Epithelial cell of proximal tubule (primary cell): ENCODE results near the gene CLCNKB. TPM values are rescaled to one million over a fixed set of nuclear protein-coding genes. Genes with fewer than 3 reads are reported as not detected.
A peak's percentile ranks its signal among the peaks of the same experiment; 100 is the strongest.
"Not testable (repeated sequence)": the region's sequence is repeated elsewhere in the genome, so short reads cannot be mapped to it uniquely, and the experiment has no call there.

Experiments used
- DNase-seq: peaks from one replicate; pipeline ENCODE4 v3.0.0-alpha.2; 2011; ENCODE audit warnings: low read depth
- H3K4me3 ChIP-seq: 2 replicates; pipeline ENCODE4 v1.5.1; 2011; ENCODE audit warnings: low read depth, mild to moderate bottlenecking, low read length
- total RNA-seq: library from RNA; depleted of rRNA; stranded (reverse); fragments of >200 nt; gene quantifications from 2 replicates; pipeline ENCODE4 v1.2.3, GENCODE V29; 2015
- TF ChIP-seq, protein P1 (sequence below): conservative IDR thresholded peaks from 2 replicates; pipeline ENCODE4 v1.5.1; 2012; ENCODE audit warnings: low read depth, mild to moderate bottlenecking, low read length

Gene CLCNKB
- 0.98 TPM in 1 of 2 replicates, not detected in the other for total RNA-seq

DNA sequence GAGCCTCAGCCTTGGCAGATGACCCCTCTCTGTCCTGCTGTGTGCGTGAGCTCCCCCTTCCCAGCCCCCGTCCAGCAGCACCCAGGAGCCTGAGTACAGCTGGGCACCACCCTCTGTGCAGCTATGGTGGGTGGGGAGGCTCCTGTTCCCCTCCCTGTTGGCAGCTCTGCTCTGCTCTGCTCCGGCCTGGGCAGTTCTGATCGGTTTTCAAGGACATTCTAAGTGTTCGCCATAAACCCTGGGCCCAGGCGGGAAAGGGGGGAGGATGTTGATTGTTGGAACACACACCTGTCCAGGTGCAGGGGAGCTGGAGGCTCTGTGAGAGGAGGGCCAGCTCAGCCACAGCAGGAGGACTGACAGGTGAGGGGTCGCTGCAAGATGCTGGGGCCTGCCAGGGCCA is at the start of gene CLCNKB:
Gene CLCNKB (plus strand): TSS at position 262 of the 400 bp plus-strand sequence. CDS start 711 bp downstream, outside the sequence.
- H3K4me3 ChIP-seq = no peak within 1 kb of the TSS
- TF ChIP-seq, protein P1, sequence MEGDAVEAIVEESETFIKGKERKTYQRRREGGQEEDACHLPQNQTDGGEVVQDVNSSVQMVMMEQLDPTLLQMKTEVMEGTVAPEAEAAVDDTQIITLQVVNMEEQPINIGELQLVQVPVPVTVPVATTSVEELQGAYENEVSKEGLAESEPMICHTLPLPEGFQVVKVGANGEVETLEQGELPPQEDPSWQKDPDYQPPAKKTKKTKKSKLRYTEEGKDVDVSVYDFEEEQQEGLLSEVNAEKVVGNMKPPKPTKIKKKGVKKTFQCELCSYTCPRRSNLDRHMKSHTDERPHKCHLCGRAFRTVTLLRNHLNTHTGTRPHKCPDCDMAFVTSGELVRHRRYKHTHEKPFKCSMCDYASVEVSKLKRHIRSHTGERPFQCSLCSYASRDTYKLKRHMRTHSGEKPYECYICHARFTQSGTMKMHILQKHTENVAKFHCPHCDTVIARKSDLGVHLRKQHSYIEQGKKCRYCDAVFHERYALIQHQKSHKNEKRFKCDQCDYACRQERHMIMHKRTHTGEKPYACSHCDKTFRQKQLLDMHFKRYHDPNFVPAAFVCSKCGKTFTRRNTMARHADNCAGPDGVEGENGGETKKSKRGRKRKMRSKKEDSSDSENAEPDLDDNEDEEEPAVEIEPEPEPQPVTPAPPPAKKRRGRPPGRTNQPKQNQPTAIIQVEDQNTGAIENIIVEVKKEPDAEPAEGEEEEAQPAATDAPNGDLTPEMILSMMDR = no peak
- no peak for DNase-seq

DNA sequence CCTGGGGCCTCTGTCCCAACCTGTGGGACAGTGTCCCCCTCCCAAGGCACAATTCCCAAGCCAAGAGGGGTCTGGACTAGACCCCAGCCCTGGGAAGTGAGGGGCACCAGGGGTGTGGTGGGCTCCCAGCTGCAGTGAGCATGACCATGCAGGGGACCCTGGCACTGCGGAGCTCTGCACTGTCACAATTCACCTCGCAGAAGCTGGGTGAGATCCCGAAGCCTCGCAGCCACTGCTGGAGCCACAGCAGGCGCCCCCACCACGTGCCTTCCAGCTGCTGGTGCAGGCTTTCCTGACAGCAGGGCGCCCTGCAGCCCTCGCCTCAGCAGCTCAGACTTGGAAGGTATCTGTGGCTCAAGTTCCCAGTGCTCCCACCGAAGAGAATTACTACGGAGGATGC is 49.5 kb upstream of the CLCNKB start:
- DNase-seq = no peak
- TF ChIP-seq, protein P1 = no peak
- H3K4me3 ChIP-seq = no peak overlapping the region

DNA sequence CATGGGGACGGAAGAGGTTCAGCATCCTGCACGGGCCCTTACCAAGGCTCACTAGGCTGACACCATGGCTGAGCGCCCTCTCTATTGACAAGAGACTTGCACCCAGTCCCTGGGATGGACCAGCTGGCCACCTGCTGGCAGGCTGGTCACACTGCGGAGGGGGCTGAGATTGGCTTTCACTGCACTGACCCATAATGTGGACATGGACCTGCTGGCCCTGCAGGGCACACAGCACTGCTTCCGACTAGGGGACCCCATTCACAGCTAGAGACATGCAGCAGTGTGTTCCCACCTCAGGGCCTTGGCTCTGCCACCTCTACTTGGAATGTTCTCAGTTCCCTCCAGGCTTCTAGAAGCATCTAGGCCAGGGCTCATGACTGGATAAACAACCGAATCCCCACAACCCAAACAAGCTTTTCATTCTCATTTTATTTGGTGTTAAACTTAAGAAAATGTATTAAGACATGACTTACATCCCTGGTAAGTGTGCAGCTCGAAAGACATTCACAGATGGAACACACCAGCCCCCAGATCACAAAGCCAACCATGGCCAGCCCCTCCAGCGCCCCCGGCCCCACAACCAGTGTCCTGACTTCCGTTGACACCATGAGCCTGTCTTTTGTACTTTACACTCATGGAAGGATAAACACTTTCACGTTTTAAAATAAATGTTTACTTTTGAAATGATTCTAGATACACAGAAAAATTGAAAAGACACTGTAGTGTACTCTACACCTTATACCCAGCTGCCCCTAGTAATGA is 48.8 kb upstream of the CLCNKB start:
- TF ChIP-seq, protein P1 = peak; percentile 89
- no peak overlapping the region for H3K4me3 ChIP-seq
- no peak for DNase-seq

DNA sequence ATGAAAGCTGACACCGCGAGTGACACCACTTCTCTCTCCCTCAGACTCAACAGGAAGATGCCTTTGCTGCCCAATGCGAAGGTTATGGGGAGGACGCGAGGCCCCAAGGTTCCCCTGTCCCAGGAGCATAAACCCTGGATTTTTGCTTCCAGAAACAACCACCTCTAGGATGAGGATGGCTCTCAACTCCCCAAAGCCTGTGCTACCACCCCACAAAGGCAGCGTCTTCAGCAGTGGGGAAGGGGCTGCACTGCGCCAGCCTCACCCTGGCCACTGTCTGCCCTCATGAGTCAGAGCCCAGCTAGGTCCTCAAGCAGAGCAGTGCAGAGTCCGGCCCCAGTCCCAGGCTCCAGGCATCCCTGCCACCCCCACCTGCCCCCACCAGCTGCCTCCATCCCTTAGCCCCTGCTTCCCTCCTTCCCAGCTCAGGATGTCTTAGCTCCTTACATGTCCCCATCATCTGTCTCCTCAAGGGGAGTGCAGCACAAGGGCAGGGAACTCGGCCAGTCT is 46.5 kb upstream of the CLCNKB start:
- no peak overlapping the region for H3K4me3 ChIP-seq
- no peak for DNase-seq
- TF ChIP-seq, protein P1 = no peak

DNA sequence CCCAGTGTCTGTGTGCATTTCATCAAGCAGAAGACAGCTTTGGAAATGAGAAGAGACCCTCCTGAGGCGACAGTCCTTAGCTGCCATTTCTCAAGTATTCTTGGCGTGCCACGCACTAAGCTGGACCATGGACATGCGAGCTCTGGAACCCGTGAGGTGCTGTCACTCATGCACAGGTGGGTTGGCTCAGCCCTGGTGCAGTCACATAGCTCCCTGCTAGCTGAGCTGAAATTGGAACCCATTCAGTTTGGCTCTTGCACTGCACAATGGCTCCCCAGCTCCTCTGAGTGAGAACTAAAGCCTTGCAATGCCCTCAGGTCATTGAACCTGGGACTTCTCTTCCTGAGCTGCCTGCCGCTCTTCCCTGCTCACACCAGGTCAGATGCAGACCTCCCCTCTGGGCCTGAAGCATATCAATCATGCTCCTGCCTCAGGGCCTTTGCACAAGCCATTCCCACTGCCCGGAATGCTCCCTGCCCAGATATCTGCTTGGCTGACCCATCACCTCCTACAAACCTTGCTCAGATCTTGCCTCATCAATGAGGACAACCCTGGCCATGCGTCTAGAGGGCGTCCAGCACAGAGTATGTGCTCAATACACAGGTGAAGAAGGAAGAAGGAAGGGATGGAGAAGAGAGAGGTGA is 45.8 kb upstream of the CLCNKB start:
- no peak for DNase-seq
- no peak overlapping the region for H3K4me3 ChIP-seq
- TF ChIP-seq, protein P1 = no peak

DNA sequence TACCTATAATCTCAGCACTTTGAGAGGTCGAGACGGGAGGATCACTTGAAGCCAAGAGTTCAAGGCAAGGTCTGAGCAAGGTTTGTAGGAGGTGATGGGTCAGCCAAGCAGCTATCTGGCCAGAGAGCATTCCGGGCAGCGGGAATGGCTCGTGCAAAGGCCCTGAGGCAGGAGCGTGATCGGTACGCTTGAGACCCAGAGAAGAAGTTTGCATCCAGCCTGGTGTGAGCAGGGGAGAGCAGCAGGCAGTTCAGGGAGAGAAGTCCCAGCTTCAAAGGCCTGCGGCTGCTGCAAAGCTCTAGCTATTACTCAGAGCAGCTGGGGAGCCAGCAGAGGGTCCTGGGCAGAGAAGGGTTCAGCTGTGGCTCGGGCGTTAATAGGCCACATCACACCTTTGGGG is 44.7 kb upstream of the CLCNKB start:
- TF ChIP-seq, protein P1 = no peak
- no peak overlapping the region for H3K4me3 ChIP-seq
- no peak for DNase-seq

DNA sequence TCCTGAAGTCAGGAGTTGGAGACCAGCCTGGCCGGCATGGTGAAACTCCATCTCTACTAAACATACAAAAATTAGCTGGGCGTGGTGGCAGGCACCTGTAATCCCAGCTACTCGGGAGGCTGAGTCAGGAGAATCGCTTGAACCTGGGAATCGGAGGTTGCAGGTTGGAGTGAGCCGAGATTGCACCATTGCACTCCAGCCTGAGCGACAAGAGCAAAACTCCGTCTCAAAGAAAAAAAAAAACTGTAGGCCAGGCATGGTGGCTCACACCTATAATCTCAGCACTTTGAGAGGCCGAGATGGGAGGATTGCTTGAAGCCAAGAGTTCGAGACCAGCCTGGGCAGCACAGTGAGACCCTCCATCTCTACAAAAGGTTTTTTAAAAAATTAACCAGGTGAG is 42.3 kb upstream of the CLCNKB start:
- H3K4me3 ChIP-seq, DNase-seq: not testable (repeated sequence)
